GM21447 (cell line): ENCODE measurements around the gene E2F6.

Experiments
- ATAC-seq: cut with Tn5 transposase; IDR thresholded peaks from one replicate; pipeline ENCODE4 v1.9.1; 2021; ENCODE audit not compliant: unreplicated experiment

The E2F6 gene

GRCh38 chr2:11465485-11466306 is at the start of gene E2F6:
TSS of gene E2F6 (minus strand) at chr2:11466161. CDS start at chr2:11465879, 282 bp downstream.
- peak; percentile 61 for ATAC-seq

- ATAC-seq: no peak
Observed at GRCh38 chr2:11515490-11515981, 49.6 kb upstream of the E2F6 start.

- no peak for ATAC-seq
Observed at GRCh38 chr2:11514904-11515303, 48.9 kb upstream of the E2F6 start.

GRCh38 chr2:11514081-11514730 is 48.2 kb upstream of the E2F6 start:
- no peak for ATAC-seq

- no peak for ATAC-seq
Observed at GRCh38 chr2:11513319-11513718, 47.4 kb upstream of the E2F6 start.

- no peak for ATAC-seq
Observed at GRCh38 chr2:11512431-11512830, 46.5 kb upstream of the E2F6 start.

GRCh38 chr2:11509657-11510360 is 43.8 kb upstream of the E2F6 start:
- ATAC-seq: no peak

GRCh38 chr2:11508279-11508678 is 42.3 kb upstream of the E2F6 start:
- no peak for ATAC-seq

GRCh38 chr2:11507517-11507916 is 41.6 kb upstream of the E2F6 start:
- ATAC-seq: no peak

GRCh38 chr2:11506611-11506969 is 40.6 kb upstream of the E2F6 start:
- no peak for ATAC-seq

- peak; percentile 76 for ATAC-seq
Observed at GRCh38 chr2:11505652-11506610, 40.0 kb upstream of the E2F6 start.

- ATAC-seq: no peak
Observed at GRCh38 chr2:11503354-11503927, 37.5 kb upstream of the E2F6 start.

- no peak for ATAC-seq
Observed at GRCh38 chr2:11502740-11503292, 36.9 kb upstream of the E2F6 start.

GRCh38 chr2:11500702-11501303 is 34.8 kb upstream of the E2F6 start:
- no peak for ATAC-seq

- ATAC-seq: no peak
Observed at GRCh38 chr2:11499081-11499743, 33.3 kb upstream of the E2F6 start.

GRCh38 chr2:11498543-11499034 is 32.6 kb upstream of the E2F6 start:
- peak; percentile 79 for ATAC-seq

- no peak for ATAC-seq
Observed at GRCh38 chr2:11495844-11496681, 30.1 kb upstream of the E2F6 start.

GRCh38 chr2:11494310-11494709 is 28.3 kb upstream of the E2F6 start:
- no peak for ATAC-seq
